HepG2 (cell line): ENCODE results near the gene SLC9A8. TPM values are rescaled to one million over a fixed set of nuclear protein-coding genes. Genes with fewer than 3 reads are reported as not detected.

ENCODE experiments used
- ATAC-seq: fragments of 200-7000 bp; cut with Tn5 transposase; 3 replicates; pipeline ENCODE4 v1.9.1; 2020; ENCODE audit warnings: mild to moderate bottlenecking, moderate library complexity
- BruUV-seq: library from RNA; stranded (reverse); fragments of 400-500 nt; replicated peaks from 2 replicates; lab custom pipeline; 2021; lab: Mats Ljungman, UMichigan
- CTCF ChIA-PET: fragments of 300-600 bp; formaldehyde crosslinking; extraction: SDS; loops from one replicate; lab custom pipeline; 2021; ENCODE audit warnings: low total read pairs, inconsistent platforms, low intra/inter-chr PET ratio; lab: Yijun Ruan, JAX
- POLR2A ChIA-PET: fragments of 350-600 bp; sonication (Branson Sonifier 250); formaldehyde crosslinking; loops from one replicate; lab custom pipeline; 2020; ENCODE audit warnings: antibody characterized with exemption, inconsistent platforms; lab: Yijun Ruan, JAX
- DNase-seq: peaks from one replicate; pipeline ENCODE4 v3.0.0-alpha.2; 2015; ENCODE audit warnings: low spot score
- FAIRE-seq: peaks from 3 replicates; lab custom pipeline; 2011; peaks lifted over from hg19 to GRCh38; lab: Jason Lieb, UNC
- H2AFZ ChIP-seq: one replicate; pipeline ENCODE4 v1.6.1; 2011; ENCODE audit warnings: low read length, inconsistent platforms
- H3K27ac ChIP-seq: fragments of 300-600 bp; 3 replicates; pipeline ENCODE4 v1.8.0; 2011; ENCODE audit warnings: mixed run types, mild to moderate bottlenecking, mixed read lengths, low read length, inconsistent platforms; ENCODE audit not compliant: insufficient read depth; ENCODE audit errors: extremely low read length
- H3K27me3 ChIP-seq, 2 experiments: fragments of 200-600 bp in 1 of 2; 2 replicates in 1 of 2; 3 replicates in 1 of 2; pipeline versions ENCODE4 v1.6.0 to v1.8.0; 2011; ENCODE audit warnings: low read length in 2 of 2, mild to moderate bottlenecking in 2 of 2, moderate library complexity in 2 of 2, inconsistent platforms in 1 of 2; ENCODE audit not compliant: insufficient read depth in 2 of 2, control insufficient read depth in 1 of 2
- H3K36me3 ChIP-seq, 2 experiments: fragments of 200-600 bp in 1 of 2; replicated peaks in 1 of 2; 2 replicates in 1 of 2; 3 replicates in 1 of 2; pipeline versions ENCODE4 v1.5.1 to v1.8.0; 2011; ENCODE audit warnings: low read length in 2 of 2, inconsistent platforms in 1 of 2; ENCODE audit not compliant: insufficient read depth in 2 of 2, control insufficient read depth in 1 of 2
- H3K4me1 ChIP-seq: 2 replicates; pipeline ENCODE4 v1.5.1; 2012; ENCODE audit warnings: low read length, inconsistent platforms; ENCODE audit not compliant: insufficient read depth
- H3K4me2 ChIP-seq: 2 replicates; pipeline ENCODE4 v1.6.0; 2011; ENCODE audit warnings: low read depth, low read length, inconsistent platforms
- H3K4me3 ChIP-seq, 3 experiments: fragments of 200-600 bp in 1 of 3; sonication (generic), shearing (Covaris generic) in 1 of 3; replicated peaks in 1 of 3; 2 replicates each; pipeline ENCODE4 v1.5.1; 2011 to 2016; ENCODE audit warnings: low read length in 3 of 3, inconsistent platforms in 2 of 3, low read depth in 2 of 3, mild to moderate bottlenecking in 2 of 3, control low read depth in 1 of 3, mixed read lengths in 1 of 3; ENCODE audit not compliant: insufficient read depth in 1 of 3
- H3K79me2 ChIP-seq: one replicate; pipeline ENCODE4 v1.6.1; 2011; ENCODE audit warnings: low read length, inconsistent platforms; ENCODE audit not compliant: insufficient read depth
- H3K9ac ChIP-seq: 2 replicates; pipeline ENCODE4 v1.6.0; 2011; ENCODE audit warnings: mild to moderate bottlenecking, low read depth, low read length, inconsistent platforms; ENCODE audit not compliant: insufficient read depth
- H3K9me3 ChIP-seq: 2 replicates; pipeline ENCODE4 v1.5.1; 2012; ENCODE audit warnings: mild to moderate bottlenecking, low read length
- H4K20me1 ChIP-seq: 2 replicates; pipeline ENCODE4 v1.6.0; 2011; ENCODE audit warnings: inconsistent platforms, mild to moderate bottlenecking, low read length, moderate library complexity; ENCODE audit not compliant: insufficient read depth
- BORCS8-MEF2B ChIP-seq: sonication (generic); formaldehyde crosslinking; IDR thresholded peaks from 2 replicates; pipeline ENCODE4 v1.8.0; 2022; ENCODE audit warnings: mild to moderate bottlenecking, missing genetic modification reagents
- ELF1 ChIP-seq: sonication (generic); formaldehyde crosslinking; IDR thresholded peaks from 2 replicates; pipeline ENCODE4 v1.4.0; 2020; ENCODE audit warnings: missing genetic modification reagents
- FOSL1 ChIP-seq: sonication (generic); formaldehyde crosslinking; IDR thresholded peaks from 2 replicates; pipeline ENCODE4 v1.9.0; 2021; ENCODE audit warnings: missing genetic modification reagents, borderline replicate concordance
- GATAD2A ChIP-seq: IDR thresholded peaks from 2 replicates; pipeline ENCODE4 v1.6.1; 2016
- GLI4 ChIP-seq: sonication (generic); formaldehyde crosslinking; IDR thresholded peaks from 2 replicates; pipeline ENCODE4 v1.5.1; 2020; ENCODE audit warnings: missing genetic modification reagents, mild to moderate bottlenecking, moderate library complexity, borderline replicate concordance
- GTF3A ChIP-seq: sonication (generic); formaldehyde crosslinking; conservative IDR thresholded peaks from 2 replicates; pipeline ENCODE4 v1.4.0; 2020; ENCODE audit warnings: mild to moderate bottlenecking, missing genetic modification reagents
- HNRNPL ChIP-seq: fragments of 200-400 bp; formaldehyde crosslinking; IDR thresholded peaks from 2 replicates; pipeline ENCODE4 v1.6.1; 2017; ENCODE audit warnings: mild to moderate bottlenecking, low read depth, low read length
- JUND ChIP-seq: sonication (generic); formaldehyde crosslinking; IDR thresholded peaks from 2 replicates; pipeline ENCODE4 v1.8.0; 2022; ENCODE audit warnings: mild to moderate bottlenecking, missing genetic modification reagents
- KDM6A ChIP-seq: IDR thresholded peaks from 2 replicates; pipeline ENCODE4 v1.6.1; 2016; ENCODE audit warnings: low read depth
- NR1H2 ChIP-seq: sonication (generic); formaldehyde crosslinking; IDR thresholded peaks from 2 replicates; pipeline ENCODE4 v1.8.1; 2022; ENCODE audit warnings: low read depth, missing genetic modification reagents, borderline replicate concordance
- PAX8 ChIP-seq: sonication (generic); formaldehyde crosslinking; IDR thresholded peaks from 2 replicates; pipeline ENCODE4 v1.8.0; 2022; ENCODE audit warnings: mild to moderate bottlenecking, missing genetic modification reagents, borderline replicate concordance
- PHF21A ChIP-seq: sonication (generic); formaldehyde crosslinking; IDR thresholded peaks from 2 replicates; pipeline ENCODE4 v1.5.0; 2020; ENCODE audit warnings: mild to moderate bottlenecking, missing genetic modification reagents
- PTBP1 ChIP-seq: fragments of 200-400 bp; formaldehyde crosslinking; IDR thresholded peaks from 2 replicates; pipeline ENCODE4 v1.6.1; 2018; ENCODE audit warnings: low read length, low read depth; ENCODE audit not compliant: poor library complexity, severe bottlenecking
- SOX13 ChIP-seq, 3 experiments: fragments of 450-650 bp in 1 of 3; sonication (generic) in 1 of 3; formaldehyde crosslinking in 1 of 3; IDR thresholded peaks in 2 of 3; conservative IDR thresholded peaks in 1 of 3; 2 replicates each; pipeline versions ENCODE4 v1.5.0 to v1.6.1; 2016 to 2020; ENCODE audit warnings: antibody characterized with exemption in 1 of 3, mild to moderate bottlenecking in 1 of 3, missing compliant biosample characterization in 1 of 3, missing genetic modification reagents in 1 of 3, moderate library complexity in 1 of 3
- TBP ChIP-seq: sonication (generic); formaldehyde crosslinking; IDR thresholded peaks from 2 replicates; pipeline ENCODE4 v1.5.0; 2020; ENCODE audit warnings: missing genetic modification reagents
- YEATS4 ChIP-seq: sonication (generic); formaldehyde crosslinking; IDR thresholded peaks from 2 replicates; pipeline ENCODE4 v1.4.0; 2020; ENCODE audit warnings: missing genetic modification reagents, borderline replicate concordance
- ZFP37 ChIP-seq: sonication (generic); formaldehyde crosslinking; IDR thresholded peaks from 2 replicates; pipeline ENCODE4 v1.4.0; 2020; ENCODE audit warnings: missing genetic modification reagents, borderline replicate concordance
- ZNF160 ChIP-seq: sonication (generic); formaldehyde crosslinking; IDR thresholded peaks from 2 replicates; pipeline ENCODE4 v1.8.0; 2022; ENCODE audit warnings: mild to moderate bottlenecking, inconsistent platforms, missing genetic modification reagents
- ZNF24 ChIP-seq: fragments of 450-650 bp; IDR thresholded peaks from 2 replicates; pipeline ENCODE4 v1.6.1; 2017; ENCODE audit warnings: antibody characterized with exemption, mild to moderate bottlenecking
- ZNF335 ChIP-seq: sonication (generic); formaldehyde crosslinking; IDR thresholded peaks from 2 replicates; pipeline ENCODE4 v1.4.0; 2020; ENCODE audit warnings: missing genetic modification reagents
- ZNF430 ChIP-seq: sonication (generic); formaldehyde crosslinking; IDR thresholded peaks from 2 replicates; pipeline ENCODE4 v1.9.0; 2021; ENCODE audit warnings: mild to moderate bottlenecking, missing genetic modification reagents
- ZNF598 ChIP-seq: sonication (generic); formaldehyde crosslinking; IDR thresholded peaks from 2 replicates; pipeline ENCODE4 v1.5.1; 2020; ENCODE audit warnings: mild to moderate bottlenecking, missing genetic modification reagents, borderline replicate concordance
- ZNF670 ChIP-seq: sonication (generic); formaldehyde crosslinking; IDR thresholded peaks from 2 replicates; pipeline ENCODE4 v1.8.0; 2022; ENCODE audit warnings: mild to moderate bottlenecking, missing genetic modification reagents, borderline replicate concordance
- ZNF781 ChIP-seq: sonication (generic); formaldehyde crosslinking; IDR thresholded peaks from 2 replicates; pipeline ENCODE4 v1.5.1; 2020; ENCODE audit warnings: borderline replicate concordance, mild to moderate bottlenecking, missing genetic modification reagents; ENCODE audit errors: not compliant biosample characterization
- WGBS: methylation state at CpG from one replicate; pipeline ENCODE4 v1.1.6; 2017; ENCODE audit warnings: low lambda C conversion rate; 5-methylcytosine and 5-hydroxymethylcytosine counted together
- in situ Hi-C: cut with HindIII; loops from 2 replicates; pipeline ENCODE4 v1.10.0; 2017; ENCODE audit warnings: low pct_unique_long_range_greater_than_20kb; ENCODE audit not compliant: extremely low pct_ligation_motif_present
- intact Hi-C: fragments of 100-400 bp; cut with micrococcal nuclease; formaldehyde crosslinking; loops from one replicate; pipeline ENCODE4 v1.10.0; 2022; ENCODE audit not compliant: unreplicated experiment
- polyA plus RNA-seq, 8 experiments: library from polyadenylated mRNA; depleted of rRNA in 3 of 8; stranded (reverse) in 7 of 8; unstranded in 1 of 8; fragments of >200 nt; fragmentation: Illumina TruSeq in 4 of 8; extraction: Trizol in 4 of 8; gene quantifications; 2 replicates each; pipeline versions ENCODE4 v1.2.1 to v1.2.3, GENCODE V29; 2011 to 2016; ENCODE audit warnings: low read depth in 4 of 8, missing spikeins in 1 of 8, mixed read lengths in 1 of 8; ENCODE audit not compliant: insufficient read depth in 1 of 8
- total RNA-seq, 5 experiments: library from RNA; depleted of rRNA; stranded (reverse); fragments of >200 nt; fragmentation: Illumina TruSeq; extraction: Trizol; gene quantifications; 2 replicates each; pipeline ENCODE4 v1.2.3, GENCODE V29; 2016; ENCODE audit warnings: low read depth in 1 of 5
- TF ChIP-seq, protein P1 (sequence below): sonication (generic); formaldehyde crosslinking; IDR thresholded peaks from 2 replicates; pipeline ENCODE4 v1.8.1; 2023; ENCODE audit warnings: mild to moderate bottlenecking, inconsistent platforms, moderate library complexity, missing genetic modification reagents, borderline replicate concordance

Gene SLC9A8
- total and polyA plus RNA-seq, 2 of the 13 experiments (the other 11 are each of a cell fraction or from before 2014, with no cell fraction given) = 4.1 to 7.4 TPM

DNA sequence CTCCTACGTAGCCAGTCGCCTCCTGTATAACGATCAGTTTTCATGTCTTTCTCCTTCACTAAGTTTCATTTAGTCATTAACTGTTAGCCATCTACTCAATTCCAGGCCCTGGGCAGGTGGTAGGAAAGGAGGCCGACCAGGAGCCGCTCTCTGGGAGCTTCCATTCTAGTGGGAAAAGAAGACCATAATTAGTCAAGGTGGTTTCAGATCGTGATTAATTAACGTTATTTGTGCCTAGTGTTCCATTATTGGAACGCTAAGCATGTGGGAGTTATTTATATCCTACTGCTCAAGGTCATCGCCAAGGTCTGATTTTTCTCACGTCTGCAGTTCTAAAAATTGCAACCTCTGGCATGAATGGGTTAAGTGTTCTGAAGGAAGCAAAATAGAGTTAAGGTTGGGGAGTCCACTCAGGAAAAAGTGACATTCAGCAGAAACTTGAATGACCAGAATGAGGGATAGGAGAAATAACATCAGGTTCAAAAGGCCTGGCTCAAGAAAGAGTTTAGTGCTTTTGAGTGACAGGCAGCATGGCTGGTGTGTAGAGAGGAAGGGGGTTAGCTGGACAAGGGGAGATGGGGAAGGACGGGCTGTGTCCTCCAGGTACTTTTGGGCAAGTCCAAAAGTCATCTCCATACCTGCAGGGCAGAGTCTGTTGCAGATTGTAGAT is 812 bp downstream of the SLC9A8 start:
- H3K9ac ChIP-seq = peak overlapping the region; percentile 91
- H3K4me1 ChIP-seq = peaks cover 31% of the 10 kb centered on the region
- peak overlapping the region; percentile 91 for H3K4me2 ChIP-seq
- H3K79me2 ChIP-seq = peaks cover 9% of the 10 kb centered on the region
- no peaks in the 10 kb centered on the region; a peak in 1 of 5 replicates for H3K27me3 ChIP-seq
- peak overlapping the region; percentile 73 for H2AFZ ChIP-seq
- no peak for DNase-seq
- ATAC-seq = no peak
- no peaks in the 10 kb centered on the region for H3K9me3 ChIP-seq
- intact Hi-C loops (loop anchor here (2.0 kb wide), 2 partner anchors 41 to 101 kb away; partner anchors contain the start of gene B4GALT5), in situ Hi-C loops (no loop called here)
- CTCF ChIA-PET = interaction anchor here (1.6 kb wide), 1 partner anchor 203 kb away, joined by 8 read pairs; no protein-coding TSS in a partner anchor
- WGBS = 9% methylated on average over 11 of the region's 11 CpGs
- no TSS peak for BruUV-seq
- FAIRE-seq = peak; percentile 42
- POLR2A ChIA-PET = interaction anchor here (0.6 to 4.7 kb wide), 38 partner anchors 11 to 229 kb away, joined by 3 to 44 read pairs (median 5); partner anchors contain the start of genes B4GALT5, RNF114 and SPATA2
- H3K27ac ChIP-seq = peak overlapping the region; percentile 77
- peak overlapping the region; percentile 85 to 96 (median 95) for H3K4me3 ChIP-seq
- no peaks in the 10 kb centered on the region for H4K20me1 ChIP-seq
- peaks cover 0 to 10% of the 10 kb centered on the region in 2 experiments; a peak in 3 of 5 replicates for H3K36me3 ChIP-seq
- TF ChIP-seq HNRNPL (no peak), ZNF670 (CRISPR knock-in tag) (no peak), SOX13 (IDR thresholded peaks at IDR 0.05) (no peak), SOX13 (CRISPR knock-in tag; conservative IDR thresholded peaks at IDR 0.05 in 1 of 2, IDR thresholded peaks at IDR 0.05 in 1 of 2) (no peak; a peak in 1 of 4 replicates), PTBP1 (no peak), PHF21A (CRISPR knock-in tag) (no peak), GTF3A (CRISPR knock-in tag) (no peak), TBP (CRISPR knock-in tag) (no peak), ZNF335 (CRISPR knock-in tag) (no peak), ZNF430 (no peak), ZNF160 (CRISPR knock-in tag) (no peak), ZNF598 (no peak), GATAD2A (CRISPR knock-in tag) (0 out of 2 replicates have a peak, but pooled peaks have one; percentile 22), ZFP37 (CRISPR knock-in tag) (no peak), JUND (no peak), ZNF781 (CRISPR knock-in tag) (no peak), GLI4 (CRISPR knock-in tag) (no peak), PAX8 (no peak), BORCS8-MEF2B (no peak), KDM6A (CRISPR knock-in tag) (no peak), NR1H2 (no peak), FOSL1 (no peak), ZNF24 (no peak), ELF1 (CRISPR knock-in tag) (peak; percentile 22; the same call in 1 of the 2 replicates), YEATS4 (no peak)
- TF ChIP-seq, protein P1, sequence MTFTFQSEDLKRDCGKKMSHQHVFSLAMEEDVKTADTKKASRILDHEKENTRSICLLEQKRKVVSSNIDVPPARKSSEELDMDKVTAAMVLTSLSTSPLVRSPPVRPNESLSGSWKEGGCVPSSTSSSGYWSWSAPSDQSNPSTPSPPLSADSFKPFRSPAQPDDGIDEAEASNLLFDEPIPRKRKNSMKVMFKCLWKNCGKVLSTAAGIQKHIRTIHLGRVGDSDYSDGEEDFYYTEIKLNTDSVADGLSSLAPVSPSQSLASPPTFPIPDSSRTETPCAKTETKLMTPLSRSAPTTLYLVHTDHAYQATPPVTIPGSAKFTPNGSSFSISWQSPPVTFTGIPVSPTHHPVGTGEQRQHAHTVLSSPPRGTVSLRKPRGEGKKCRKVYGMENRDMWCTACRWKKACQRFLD (CRISPR knock-in tag) = no peak
